ENCODE data around the gene TULP1.

GRCh38 chr6:35500782-35501181 lies 11.9 kb downstream of the TULP1 start:
- TF ChIP-seq GABPB1 (CRISPR knock-in tag; IDR thresholded peaks at IDR 0.05): no peak
- TF ChIP-seq ZNF282 (IDR thresholded peaks at IDR 0.05; ENCODE audit: partially characterized antibody): no peak
- no peak for TF ChIP-seq ZNF17 (CRISPR knock-in tag; IDR thresholded peaks at IDR 0.05)
- TF ChIP-seq ZNF331 (CRISPR knock-in tag; IDR thresholded peaks at IDR 0.05): no peak
- TF ChIP-seq TCF7L2 (IDR thresholded peaks at IDR 0.05; ENCODE audit: low read depth, low read length): no peak
- TF ChIP-seq ZBTB14 (CRISPR knock-in tag; IDR thresholded peaks at IDR 0.05): no peak
- no peak for TF ChIP-seq EP300 (IDR thresholded peaks at IDR 0.05; ENCODE audit: low read depth in 2 of 2, low read length in 2 of 2)
- TF ChIP-seq EP300 (CRISPR knock-in tag; IDR thresholded peaks at IDR 0.05; ENCODE audit: borderline replicate concordance): no peak
- TF ChIP-seq ZNF790 (CRISPR knock-in tag; IDR thresholded peaks at IDR 0.05; ENCODE audit: borderline replicate concordance): no peak
- TF ChIP-seq NR1H2 (CRISPR knock-in tag; IDR thresholded peaks at IDR 0.05; ENCODE audit: borderline replicate concordance, low read depth): no peak
- TF ChIP-seq NFKBIZ (CRISPR knock-in tag; IDR thresholded peaks at IDR 0.05): no peak
- TF ChIP-seq POLR2A (IDR thresholded peaks at IDR 0.05; ENCODE audit: insufficient read depth in 1 of 2, low read depth in 2 of 2, low read length in 2 of 2): no peak
- no peak for TF ChIP-seq TFE3 (CRISPR knock-in tag; IDR thresholded peaks at IDR 0.05)
- TF ChIP-seq POGZ (CRISPR knock-in tag; IDR thresholded peaks at IDR 0.05): no peak
- TF ChIP-seq CEBPB (IDR thresholded peaks at IDR 0.05; ENCODE audit: borderline replicate concordance, low read depth, low read length): no peak
